GM06990 (cell line): ENCODE data around the gene C2orf72.

ENCODE experiments used
- DNase-seq: peaks from one replicate; pipeline ENCODE4 v3.0.0-alpha.2; 2011; ENCODE audit not compliant: insufficient read length; ENCODE audit errors: extremely low read depth
- H3K27me3 ChIP-seq: replicated peaks from 2 replicates; pipeline ENCODE4 v1.6.0; 2011; ENCODE audit warnings: low read length; ENCODE audit not compliant: control insufficient read depth, insufficient read depth
- H3K36me3 ChIP-seq: 2 replicates; pipeline ENCODE4 v1.5.1; 2011; ENCODE audit warnings: low read length; ENCODE audit not compliant: control insufficient read depth, insufficient read depth
- H3K4me3 ChIP-seq: replicated peaks from 2 replicates; pipeline ENCODE4 v1.5.1; 2011; ENCODE audit warnings: low read depth, mild to moderate bottlenecking, control low read depth, low read length
- CTCF ChIP-seq: IDR thresholded peaks from 2 replicates; pipeline ENCODE4 v1.5.1; 2011; ENCODE audit warnings: low read length, control low read depth, mild to moderate bottlenecking, inconsistent platforms; ENCODE audit not compliant: insufficient read depth, poor library complexity, severe bottlenecking

Gene C2orf72

DNA sequence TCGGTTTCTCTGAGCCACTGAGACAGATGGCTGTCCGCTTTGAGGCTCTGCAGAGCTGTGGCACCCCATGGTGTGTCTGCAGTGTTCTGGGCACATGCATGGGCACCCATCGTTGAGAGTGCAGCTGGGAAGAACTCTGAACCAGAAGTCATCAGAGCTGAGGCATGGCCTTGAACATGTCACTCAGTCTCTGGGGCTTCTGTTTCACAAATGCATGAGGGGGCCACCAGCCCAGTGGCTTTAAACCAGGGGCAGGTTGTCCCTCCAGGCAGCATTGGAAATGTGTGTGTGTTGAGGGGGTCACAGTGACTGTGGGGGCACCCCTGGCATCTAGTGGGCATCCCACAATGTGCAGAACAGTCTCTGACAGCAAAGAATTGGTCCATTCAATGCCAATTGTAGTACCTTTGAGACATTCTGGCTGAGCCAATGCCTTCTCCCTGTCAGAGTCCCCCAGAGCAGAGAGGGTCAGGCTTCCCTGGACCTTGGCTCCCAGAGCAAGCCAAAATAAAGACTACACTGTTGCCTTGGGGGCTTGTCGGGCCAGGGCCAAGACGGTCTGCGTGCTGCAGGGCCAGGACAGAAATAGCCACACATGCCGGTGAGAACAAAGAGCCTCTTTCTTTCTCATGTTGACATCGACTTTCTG, 10.1 kb downstream of the C2orf72 start:
- DNase-seq: no peak
- no peak for TF ChIP-seq CTCF
- Histone ChIP-seq H3K27me3 (peaks cover 1% of the 10 kb centered on the region; the same call in 1 of the 2 replicates), H3K4me3 (no peak overlapping the region), H3K36me3 (no peaks in the 10 kb centered on the region)

- DNase-seq: no peak
- H3K36me3 ChIP-seq: no peaks in the 10 kb centered on the region
- no peaks in the 10 kb centered on the region; the same call in 1 of the 2 replicates for H3K27me3 ChIP-seq
- H3K4me3 ChIP-seq: no peak overlapping the region
- TF ChIP-seq CTCF: no peak
These were observed 10.9 kb downstream of the C2orf72 start for GRCh38 chr2:231047923-231048915.

GRCh38 chr2:231049286-231050017, 12.1 kb downstream of the C2orf72 start:
- Histone ChIP-seq H3K27me3 (no peaks in the 10 kb centered on the region; the same call in 1 of the 2 replicates), H3K4me3 (no peak overlapping the region), H3K36me3 (no peaks in the 10 kb centered on the region)
- no peak for DNase-seq
- no peak for TF ChIP-seq CTCF

- TF ChIP-seq CTCF: no peak
- no peaks in the 10 kb centered on the region for H3K36me3 ChIP-seq
- no peak overlapping the region for H3K4me3 ChIP-seq
- H3K27me3 ChIP-seq: no peaks in the 10 kb centered on the region; the same call in 1 of the 2 replicates
- DNase-seq: no peak
These were observed 12.9 kb downstream of the C2orf72 start for GRCh38 chr2:231050018-231050901.

- H3K36me3 ChIP-seq: no peaks in the 10 kb centered on the region
- H3K4me3 ChIP-seq: no peak overlapping the region
- no peak for TF ChIP-seq CTCF
- no peak for DNase-seq
- no peaks in the 10 kb centered on the region; the same call in 1 of the 2 replicates for H3K27me3 ChIP-seq
These were observed 13.8 kb downstream of the C2orf72 start for GRCh38 chr2:231051116-231051515.
